ENCODE results near the gene PLA2G2C.

The PLA2G2C gene

DNA sequence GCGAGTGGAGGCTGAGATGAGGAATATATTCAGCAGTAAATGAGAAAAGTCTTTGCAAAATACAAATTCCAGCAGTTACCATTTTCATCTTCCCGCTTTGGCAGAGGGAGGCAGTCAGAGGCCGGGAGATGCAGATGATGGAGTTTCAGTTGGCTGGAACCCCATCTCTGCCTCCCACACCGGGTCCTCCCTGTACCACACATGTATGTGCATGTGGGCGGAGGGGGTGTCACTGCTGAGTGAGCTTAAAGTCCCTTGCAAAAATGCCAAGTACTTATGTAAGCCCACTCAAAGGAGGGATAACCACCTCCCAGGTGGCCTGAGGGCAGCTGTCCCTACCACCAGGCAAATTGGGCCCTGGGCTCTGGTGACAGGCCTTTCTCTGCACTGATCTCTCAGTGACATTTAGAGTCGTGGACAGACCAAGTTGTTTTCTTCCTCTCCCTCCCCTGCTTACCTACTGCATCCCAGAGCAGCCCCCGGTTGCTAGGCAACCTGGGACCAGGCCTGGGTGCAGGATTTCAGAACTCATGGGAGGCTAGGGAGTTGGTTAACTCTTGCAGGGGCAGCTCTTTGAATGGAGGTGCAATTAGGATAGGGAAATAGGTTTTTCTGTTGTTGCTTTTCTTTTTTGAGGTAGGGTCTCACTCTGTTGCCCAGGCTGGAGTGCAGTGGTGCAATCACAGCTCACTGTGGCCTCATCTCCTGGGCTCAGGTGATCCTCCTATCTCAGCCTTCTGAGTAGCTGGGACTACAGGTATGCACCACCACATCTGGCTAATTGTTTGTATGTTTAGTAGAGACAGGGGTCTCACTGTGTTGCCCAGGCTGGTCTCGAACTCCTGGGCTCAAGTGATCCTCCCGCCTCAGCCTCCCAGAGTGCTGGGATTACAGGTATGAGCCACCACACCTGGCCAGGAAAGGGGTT, 17.5 kb downstream of the PLA2G2C start:
- H3K4me3 ChIP-seq (ENCODE audit: low read depth, low read length), result no peak overlapping the region
- TF ChIP-seq, protein P1, sequence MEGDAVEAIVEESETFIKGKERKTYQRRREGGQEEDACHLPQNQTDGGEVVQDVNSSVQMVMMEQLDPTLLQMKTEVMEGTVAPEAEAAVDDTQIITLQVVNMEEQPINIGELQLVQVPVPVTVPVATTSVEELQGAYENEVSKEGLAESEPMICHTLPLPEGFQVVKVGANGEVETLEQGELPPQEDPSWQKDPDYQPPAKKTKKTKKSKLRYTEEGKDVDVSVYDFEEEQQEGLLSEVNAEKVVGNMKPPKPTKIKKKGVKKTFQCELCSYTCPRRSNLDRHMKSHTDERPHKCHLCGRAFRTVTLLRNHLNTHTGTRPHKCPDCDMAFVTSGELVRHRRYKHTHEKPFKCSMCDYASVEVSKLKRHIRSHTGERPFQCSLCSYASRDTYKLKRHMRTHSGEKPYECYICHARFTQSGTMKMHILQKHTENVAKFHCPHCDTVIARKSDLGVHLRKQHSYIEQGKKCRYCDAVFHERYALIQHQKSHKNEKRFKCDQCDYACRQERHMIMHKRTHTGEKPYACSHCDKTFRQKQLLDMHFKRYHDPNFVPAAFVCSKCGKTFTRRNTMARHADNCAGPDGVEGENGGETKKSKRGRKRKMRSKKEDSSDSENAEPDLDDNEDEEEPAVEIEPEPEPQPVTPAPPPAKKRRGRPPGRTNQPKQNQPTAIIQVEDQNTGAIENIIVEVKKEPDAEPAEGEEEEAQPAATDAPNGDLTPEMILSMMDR (IDR thresholded peaks at IDR 0.05; ENCODE audit: low read depth, low read length, missing control alignments), result no peak
- no peak for DNase-seq (ENCODE audit: low read depth)

DNA sequence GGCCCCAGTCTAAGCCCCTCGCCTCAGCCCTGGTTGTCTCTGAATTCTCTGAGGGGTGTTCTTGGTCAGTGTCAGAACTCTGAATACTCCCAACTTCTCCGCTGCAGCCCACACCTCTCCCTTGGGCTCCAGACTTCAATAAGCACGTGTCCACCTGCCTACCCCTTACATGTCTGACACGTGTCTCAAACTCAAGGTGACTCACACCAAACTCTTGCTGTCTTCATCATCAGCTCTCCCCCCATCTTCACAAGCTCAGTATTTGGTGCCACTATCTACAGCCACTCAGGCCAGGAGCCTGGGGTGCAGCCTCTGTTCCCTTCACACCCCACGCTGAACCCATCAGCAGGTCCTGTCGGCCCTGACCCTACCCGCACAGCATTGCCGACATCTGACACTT, 19.2 kb downstream of the PLA2G2C start:
- no peak for DNase-seq (ENCODE audit: low read depth)
- TF ChIP-seq, protein P1 (IDR thresholded peaks at IDR 0.05; ENCODE audit: low read depth, low read length, missing control alignments), result no peak
- H3K4me3 ChIP-seq (ENCODE audit: low read depth, low read length), result no peak overlapping the region

DNA sequence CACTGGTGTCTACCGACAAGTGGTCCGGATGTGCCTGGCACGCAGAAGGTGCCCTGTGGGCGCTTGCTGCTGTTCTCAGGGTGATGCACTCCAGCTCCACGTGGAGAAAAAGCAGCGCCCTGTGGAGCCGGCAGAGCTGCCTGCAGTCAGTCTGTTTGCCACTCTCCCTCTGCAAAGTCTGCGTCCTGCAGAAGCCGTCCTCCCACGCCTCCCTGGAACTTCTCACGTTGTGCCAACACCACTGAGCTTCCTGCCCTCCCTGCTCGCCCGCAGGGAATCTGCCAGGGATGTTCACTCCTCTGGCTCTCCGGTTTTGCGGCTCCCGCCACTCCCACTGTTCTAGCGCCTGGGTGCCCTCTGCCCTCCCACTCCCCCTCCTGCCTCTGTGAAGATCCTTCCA, 20.3 kb downstream of the PLA2G2C start:
- TF ChIP-seq, protein P1 (IDR thresholded peaks at IDR 0.05; ENCODE audit: low read depth, low read length, missing control alignments), result no peak
- no peak overlapping the region for H3K4me3 ChIP-seq (ENCODE audit: low read depth, low read length)
- DNase-seq (ENCODE audit: low read depth), result no peak

DNA sequence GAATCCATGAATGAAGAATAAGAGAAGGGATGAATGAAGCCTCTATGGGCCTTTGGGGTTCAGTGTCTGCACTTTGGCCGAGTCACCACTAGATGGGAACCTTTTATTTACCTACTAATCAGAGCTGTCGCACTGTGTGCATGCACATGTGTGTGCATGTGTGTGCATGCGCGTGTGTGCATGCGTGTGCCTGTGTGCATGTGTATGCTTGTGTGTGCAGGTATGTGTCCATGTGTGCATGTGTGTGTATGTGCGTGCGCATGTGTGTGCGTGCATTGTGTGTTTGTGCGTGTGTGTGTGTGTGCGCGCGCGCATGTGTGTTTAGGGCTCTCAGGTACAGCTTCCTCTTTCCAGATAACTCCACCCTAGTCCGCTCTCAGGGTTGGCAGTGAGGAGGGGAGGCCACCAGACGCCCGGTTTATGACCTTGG, 20.8 kb downstream of the PLA2G2C start:
- TF ChIP-seq, protein P1 (IDR thresholded peaks at IDR 0.05; ENCODE audit: low read depth, low read length, missing control alignments), result peak; percentile 58
- no peak for DNase-seq (ENCODE audit: low read depth)
- H3K4me3 ChIP-seq (ENCODE audit: low read depth, low read length), result no peak overlapping the region

DNA sequence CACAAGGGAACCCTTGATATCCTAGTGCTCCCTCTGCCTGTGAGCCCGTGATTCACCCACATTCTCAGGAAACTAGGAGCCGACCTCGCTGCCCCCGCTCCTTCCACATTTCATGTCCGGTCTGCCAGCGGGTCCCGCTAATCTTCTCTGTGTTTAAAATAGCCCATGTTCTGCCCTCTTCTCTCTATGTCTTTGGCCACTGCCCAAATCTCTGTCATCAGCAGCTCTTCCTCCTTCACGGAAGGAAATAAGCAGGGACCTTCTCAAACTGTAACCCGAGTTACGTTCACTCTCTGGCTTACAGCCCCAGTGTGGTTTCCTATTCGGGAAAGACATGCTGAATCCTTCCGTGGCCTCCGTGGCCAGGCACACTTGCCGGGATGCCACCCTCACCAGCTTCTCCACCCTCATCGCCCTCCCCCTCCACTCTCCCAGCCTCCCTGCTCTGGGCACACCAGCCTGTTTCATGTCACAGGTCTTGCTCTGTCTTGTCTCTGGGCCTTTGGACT, 21.6 kb downstream of the PLA2G2C start:
- H3K4me3 ChIP-seq (ENCODE audit: low read depth, low read length), result no peak overlapping the region
- TF ChIP-seq, protein P1 (IDR thresholded peaks at IDR 0.05; ENCODE audit: low read depth, low read length, missing control alignments), result no peak
- no peak for DNase-seq (ENCODE audit: low read depth)

DNA sequence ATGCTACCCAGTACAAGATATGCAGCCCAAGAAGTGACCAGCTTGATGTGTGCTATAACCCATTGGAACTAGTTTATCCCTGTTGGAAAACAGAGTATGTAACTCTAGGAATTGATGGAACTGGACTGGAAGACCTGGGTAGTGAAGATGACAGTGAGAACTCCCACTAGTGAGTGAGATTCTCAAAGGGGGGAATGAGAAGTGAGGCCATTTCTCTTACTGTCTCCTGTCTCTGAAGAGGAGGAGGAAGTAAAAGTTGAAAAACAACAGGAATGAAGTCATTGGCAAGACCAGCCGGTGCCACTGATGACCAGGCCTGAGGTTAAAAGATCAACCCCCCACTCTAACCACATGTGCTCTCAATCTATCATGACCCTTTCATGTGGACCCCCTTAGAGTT, 26.3 kb downstream of the PLA2G2C start:
- DNase-seq (ENCODE audit: low read depth), result no peak
- no peak overlapping the region for H3K4me3 ChIP-seq (ENCODE audit: low read depth, low read length)
- TF ChIP-seq, protein P1 (IDR thresholded peaks at IDR 0.05; ENCODE audit: low read depth, low read length, missing control alignments), result no peak
